Ovary (tissue), 9 donors: Measurements from ENCODE around the gene N4BP2L2. TPM values are rescaled to one million over a fixed set of nuclear protein-coding genes. Genes with fewer than 3 reads are reported as not detected.

Experiments
- DNase-seq, 5 donors: peaks; one replicate each; pipeline ENCODE4 v3.0.0-alpha.2; 2019 to 2020
- H3K27ac ChIP-seq, 2 donors: fragments of 200-600 bp; one replicate each; pipeline versions ENCODE4 v1.5.1 to v1.8.0; 2019 to 2022
- H3K27me3 ChIP-seq: fragments of 200-600 bp; one replicate; pipeline ENCODE4 v1.8.0; 2022
- H3K36me3 ChIP-seq: fragments of 200-600 bp; sonication (generic); one replicate; pipeline ENCODE4 v1.5.1; 2019
- H3K4me1 ChIP-seq: one replicate; pipeline ENCODE4 v1.8.1; 2013; ENCODE audit warnings: mild to moderate bottlenecking, moderate library complexity; ENCODE audit not compliant: insufficient read depth
- H3K4me3 ChIP-seq: fragments of 200-600 bp; sonication (generic); one replicate; pipeline ENCODE4 v1.5.1; 2017
- H3K9me3 ChIP-seq, 2 donors: fragments of 200-600 bp in 1 of 2; sonication (generic) in 1 of 2; one replicate each; pipeline versions ENCODE4 v1.5.1 to v1.8.1; 2013 to 2019; ENCODE audit warnings: mild to moderate bottlenecking in 1 of 2, moderate library complexity in 1 of 2
- EP300 ChIP-seq: sonication (generic); formaldehyde crosslinking; IDR thresholded peaks from one replicate; pipeline ENCODE4 v1.6.1; 2017; ENCODE audit warnings: antibody characterized with exemption
- POLR2A ChIP-seq: fragments of 450-650 bp; IDR thresholded peaks from one replicate; pipeline ENCODE4 v1.6.1; 2017; ENCODE audit warnings: antibody characterized with exemption, mild to moderate bottlenecking, moderate library complexity
- WGBS, 3 donors: extraction: QIAGEN DNeasy Blood & Tissue Kit in 1 of 3; methylation state at CpG; one replicate each; pipeline versions ENCODE4 v1.1.5 to v1.1.7; 2013 to 2017; 5-methylcytosine and 5-hydroxymethylcytosine counted together
- intact Hi-C, 4 donors: fragments of 100-400 bp; cut with DNase I; formaldehyde crosslinking; loops; one replicate each; pipeline versions ENCODE4 v1.11.0 to v1.15.1; 2022 to 2023
- polyA plus RNA-seq, 2 donors: library from polyadenylated mRNA; stranded (reverse); fragments of 200-250 nt in 1 of 2; fragments of 350-450 nt in 1 of 2; fragmentation: Illumina TruSeq in 1 of 2; extraction: RNeasy Lipid Tissue Mini Kit (QIAGEN cat#74804) in 1 of 2; gene quantifications; one replicate each; pipeline ENCODE4 v1.2.3, GENCODE V29; 2013 to 2014
- total RNA-seq, 7 donors: library from RNA; depleted of rRNA in 2 of 7; stranded (reverse); fragments of >200 nt in 2 of 7; fragmentation: NEBNext Ultra II Directional in 3 of 7; extraction: Animal tissue kit (Norgen Biotek cat#: 25700) in 3 of 7; gene quantifications; one replicate each; pipeline versions ENCODE4 v1.1.0 to v1.2.4, GENCODE V29; 2016 to 2023
- TF ChIP-seq, protein P1 (sequence below), 3 donors: fragments of 450-650 bp in 2 of 3; fragments of 200-600 bp in 1 of 3; IDR thresholded peaks; one replicate each; pipeline versions ENCODE4 v1.5.1 to v1.8.0; 2016 to 2022; ENCODE audit warnings: antibody characterized with exemption in 3 of 3, mild to moderate bottlenecking in 1 of 3
- donor health status: DM: no; HTN: no; CAD: no; lungs with moderate emphysema.
- donor health status: DM: no; HTN: no; CAD: no.
- donor health status: Bipolar disorder and iron deficiency.
- donor health status: DM: yes; HTN: yes; CAD: no.
- donor health status: DM: no; HTN: no; CAD: no.
- donor health status: DM: yes; HTN: yes; CAD: no.

N4BP2L2 gene
- total and polyA plus RNA-seq, 9 donors: 67.8 to 220 (median 168) TPM

DNA sequence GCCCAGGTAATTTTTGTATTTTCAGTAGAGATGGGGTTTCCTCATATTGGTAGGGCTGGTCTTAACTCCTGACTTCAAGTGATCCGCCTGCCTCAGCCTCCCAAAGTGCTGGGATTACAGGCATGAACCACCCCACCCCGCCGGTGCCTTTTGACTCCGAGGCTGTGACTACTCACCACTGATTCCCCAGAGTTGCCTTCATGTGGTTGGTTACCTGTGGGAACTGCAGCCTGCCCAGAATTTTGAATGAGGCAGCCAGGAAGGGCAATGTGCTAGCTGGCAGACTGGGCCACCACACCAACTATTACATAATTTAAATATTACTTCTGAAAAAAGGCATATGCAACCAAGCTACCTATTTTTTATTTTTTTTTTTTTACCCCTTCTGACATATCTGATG is 42.8 kb downstream of the N4BP2L2 start:
- H3K36me3 ChIP-seq: no peaks in the 10 kb centered on the region
- 95 to 97% (median 97%) methylated on average over 4 of the region's 4 CpGs for WGBS, 3 donors
- TF ChIP-seq, protein P1, sequence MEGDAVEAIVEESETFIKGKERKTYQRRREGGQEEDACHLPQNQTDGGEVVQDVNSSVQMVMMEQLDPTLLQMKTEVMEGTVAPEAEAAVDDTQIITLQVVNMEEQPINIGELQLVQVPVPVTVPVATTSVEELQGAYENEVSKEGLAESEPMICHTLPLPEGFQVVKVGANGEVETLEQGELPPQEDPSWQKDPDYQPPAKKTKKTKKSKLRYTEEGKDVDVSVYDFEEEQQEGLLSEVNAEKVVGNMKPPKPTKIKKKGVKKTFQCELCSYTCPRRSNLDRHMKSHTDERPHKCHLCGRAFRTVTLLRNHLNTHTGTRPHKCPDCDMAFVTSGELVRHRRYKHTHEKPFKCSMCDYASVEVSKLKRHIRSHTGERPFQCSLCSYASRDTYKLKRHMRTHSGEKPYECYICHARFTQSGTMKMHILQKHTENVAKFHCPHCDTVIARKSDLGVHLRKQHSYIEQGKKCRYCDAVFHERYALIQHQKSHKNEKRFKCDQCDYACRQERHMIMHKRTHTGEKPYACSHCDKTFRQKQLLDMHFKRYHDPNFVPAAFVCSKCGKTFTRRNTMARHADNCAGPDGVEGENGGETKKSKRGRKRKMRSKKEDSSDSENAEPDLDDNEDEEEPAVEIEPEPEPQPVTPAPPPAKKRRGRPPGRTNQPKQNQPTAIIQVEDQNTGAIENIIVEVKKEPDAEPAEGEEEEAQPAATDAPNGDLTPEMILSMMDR (IDR thresholded peaks at IDR 0.05): no peak
- TF ChIP-seq POLR2A (no peak), EP300 (no peak)
- DNase-seq: no peak
- H3K27me3 ChIP-seq: no peaks in the 10 kb centered on the region
- no peak overlapping the region for H3K4me3 ChIP-seq
- no peaks in the 10 kb centered on the region for H3K9me3 ChIP-seq
- H3K27ac ChIP-seq: no peak overlapping the region
- intact Hi-C loops: no loop called here
- peaks cover 7% of the 10 kb centered on the region for H3K4me1 ChIP-seq

DNA sequence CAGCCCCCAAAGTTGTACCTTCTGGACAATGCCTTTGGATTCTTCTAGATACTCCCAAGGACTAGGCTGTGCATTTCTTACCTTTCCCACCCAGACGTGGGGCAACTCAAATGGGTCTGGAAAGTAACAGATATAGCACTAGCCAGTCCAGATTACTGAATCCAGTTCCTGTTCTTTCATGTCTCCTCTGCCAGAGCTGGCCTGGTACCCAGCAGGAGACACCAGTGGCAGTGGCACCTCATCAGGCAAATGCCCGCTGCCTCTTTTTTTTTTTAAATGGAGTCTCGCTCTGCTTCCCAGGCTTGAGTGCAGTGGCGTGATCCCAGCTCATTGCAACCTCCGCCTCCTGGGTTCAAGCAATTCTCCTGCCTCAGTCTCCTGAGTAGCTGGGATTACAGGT is 43.2 kb downstream of the N4BP2L2 start:
- no peak for DNase-seq
- no peaks in the 10 kb centered on the region for H3K27me3 ChIP-seq
- TF ChIP-seq POLR2A (no peak), EP300 (no peak)
- TF ChIP-seq, protein P1 (IDR thresholded peaks at IDR 0.05): no peak
- no peak overlapping the region for H3K4me3 ChIP-seq
- no peaks in the 10 kb centered on the region for H3K36me3 ChIP-seq
- no peak overlapping the region for H3K27ac ChIP-seq
- intact Hi-C loops: no loop called here
- no peaks in the 10 kb centered on the region for H3K9me3 ChIP-seq
- peaks cover 7% of the 10 kb centered on the region for H3K4me1 ChIP-seq
- WGBS, 3 donors: 81 to 86% (median 86%) methylated on average over 5 of the region's 5 CpGs

DNA sequence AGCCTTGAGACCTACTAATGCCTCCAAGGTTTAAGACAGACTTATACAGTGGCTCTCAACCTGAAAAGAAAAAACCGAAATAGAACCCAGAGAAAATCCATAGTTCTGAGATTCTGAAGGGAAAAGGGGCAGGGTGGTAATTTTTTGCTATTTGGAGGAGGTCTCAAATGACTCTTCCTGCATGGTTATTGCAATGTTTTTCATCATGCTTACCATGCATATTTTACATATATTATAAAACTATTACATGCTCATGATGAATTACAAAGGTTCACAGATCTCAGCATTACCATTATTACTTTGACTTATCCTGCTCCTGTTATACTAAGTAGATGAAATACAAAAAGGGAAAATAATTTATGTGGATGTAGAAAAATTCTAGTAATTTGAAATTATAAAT is 47.6 kb downstream of the N4BP2L2 start:
- TF ChIP-seq, protein P1 (IDR thresholded peaks at IDR 0.05): no peak
- TF ChIP-seq POLR2A (no peak), EP300 (no peak)
- Histone ChIP-seq H3K4me1 (peaks cover 4% of the 10 kb centered on the region), H3K4me3 (no peak overlapping the region), H3K27me3 (no peaks in the 10 kb centered on the region), H3K9me3 (no peaks in the 10 kb centered on the region), H3K36me3 (no peaks in the 10 kb centered on the region), H3K27ac (no peak overlapping the region)
- WGBS, 3 donors: 89 to 100% (median 97%) methylated on average over 1 of the region's 1 CpG
- intact Hi-C loops: no loop called here
- DNase-seq: no peak

DNA sequence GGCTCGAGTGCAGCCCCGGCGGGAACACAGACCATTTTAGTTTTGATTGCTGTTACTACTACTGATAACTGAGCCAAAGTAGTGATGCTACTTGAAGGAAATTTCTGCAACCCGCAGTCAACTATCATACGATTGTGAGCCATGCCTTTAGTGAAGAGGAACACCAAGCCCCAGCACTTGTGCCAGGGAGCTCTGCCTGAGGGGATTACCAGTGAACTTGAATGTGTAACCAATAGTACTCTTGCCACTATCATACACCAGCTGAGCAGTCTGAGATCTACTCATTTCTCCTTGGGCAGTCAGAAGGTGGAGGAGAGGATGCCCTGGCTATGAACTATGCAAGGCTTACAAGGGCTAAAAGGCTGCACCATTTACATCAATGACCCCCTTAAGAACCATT is 61.7 kb downstream of the N4BP2L2 start:
- no peak overlapping the region for H3K4me3 ChIP-seq
- no peak for TF ChIP-seq EP300
- TF ChIP-seq, protein P1 (IDR thresholded peaks at IDR 0.05): no peak
- no peak for TF ChIP-seq POLR2A
- H3K4me1 ChIP-seq: no peaks in the 10 kb centered on the region
- no peaks in the 10 kb centered on the region for H3K9me3 ChIP-seq
- no peak overlapping the region for H3K27ac ChIP-seq
- no peaks in the 10 kb centered on the region for H3K36me3 ChIP-seq
- WGBS, 3 donors: 90 to 97% (median 94%) methylated on average over 5 of the region's 5 CpGs
- H3K27me3 ChIP-seq: no peaks in the 10 kb centered on the region
- no peak for DNase-seq
- intact Hi-C loops: no loop called here
